ENCODE measurements around the gene RREB1.

GRCh38 chr6:7264041-7264440 is 156.3 kb downstream of the RREB1 start:
- no peak for TF ChIP-seq CTCF (IDR thresholded peaks at IDR 0.05; ENCODE audit: poor library complexity, severe bottlenecking)
- TF ChIP-seq POLR2AphosphoS5 (IDR thresholded peaks at IDR 0.05), result no peak
- TF ChIP-seq EZH2 (IDR thresholded peaks at IDR 0.05; ENCODE audit: borderline replicate concordance, insufficient read depth, low read length, poor library complexity, severe bottlenecking), result no peak
